ENCODE data around the gene PRR11.

The PRR11 gene

GRCh38 chr17:59111539-59111938 lies 44.0 kb upstream of the PRR11 start:
- in situ Hi-C loops (cut with HindIII; ENCODE audit: low sequenced_read_pairs), result no loop called here
- no peak for TF ChIP-seq CTCF (IDR thresholded peaks at IDR 0.05; ENCODE audit: low read depth, low read length)
- DNase-seq (ENCODE audit: low read depth, low spot score), result no peak
- no peak overlapping the region for H3K4me3 ChIP-seq (ENCODE audit: low read depth, low read length)

GRCh38 chr17:59115474-59115873 lies 40.1 kb upstream of the PRR11 start:
- TF ChIP-seq CTCF (IDR thresholded peaks at IDR 0.05; ENCODE audit: low read depth, low read length), result no peak
- DNase-seq (ENCODE audit: low read depth, low spot score), result no peak
- in situ Hi-C loops (cut with HindIII; ENCODE audit: low sequenced_read_pairs), result no loop called here
- no peak overlapping the region for H3K4me3 ChIP-seq (ENCODE audit: low read depth, low read length)

- DNase-seq (ENCODE audit: low read depth, low spot score), result no peak
- H3K4me3 ChIP-seq (ENCODE audit: low read depth, low read length), result no peak overlapping the region
- no peak for TF ChIP-seq CTCF (IDR thresholded peaks at IDR 0.05; ENCODE audit: low read depth, low read length)
- in situ Hi-C loops (cut with HindIII; ENCODE audit: low sequenced_read_pairs), result no loop called here
These were observed 33.6 kb upstream of the PRR11 start for GRCh38 chr17:59121901-59122480.

- in situ Hi-C loops (cut with HindIII; ENCODE audit: low sequenced_read_pairs), result no loop called here
- H3K4me3 ChIP-seq (ENCODE audit: low read depth, low read length), result no peak overlapping the region
- TF ChIP-seq CTCF (IDR thresholded peaks at IDR 0.05; ENCODE audit: low read depth, low read length), result no peak
- no peak for DNase-seq (ENCODE audit: low read depth, low spot score)
These were observed 30.9 kb upstream of the PRR11 start for GRCh38 chr17:59124665-59125064.

- no peak for TF ChIP-seq CTCF (IDR thresholded peaks at IDR 0.05; ENCODE audit: low read depth, low read length)
- in situ Hi-C loops (cut with HindIII; ENCODE audit: low sequenced_read_pairs), result no loop called here
- no peak for DNase-seq (ENCODE audit: low read depth, low spot score)
- no peak overlapping the region for H3K4me3 ChIP-seq (ENCODE audit: low read depth, low read length)
These were observed 28.6 kb upstream of the PRR11 start for GRCh38 chr17:59126809-59127417.

- TF ChIP-seq CTCF (IDR thresholded peaks at IDR 0.05; ENCODE audit: low read depth, low read length), result no peak
- H3K4me3 ChIP-seq (ENCODE audit: low read depth, low read length), result no peak overlapping the region
- in situ Hi-C loops (cut with HindIII; ENCODE audit: low sequenced_read_pairs), result no loop called here
- no peak for DNase-seq (ENCODE audit: low read depth, low spot score)
These were observed 25.7 kb upstream of the PRR11 start for GRCh38 chr17:59129814-59130213.

All from astrocyte of the spinal cord (primary cell).